OCI-LY7 (cell line): Measurements from ENCODE around the gene KIF5A. TPM values are rescaled to one million over a fixed set of nuclear protein-coding genes. Genes with fewer than 3 reads are reported as not detected.

Source experiments
- BruUV-seq: library from RNA; stranded (reverse); fragments of 400-500 nt; replicated peaks from 2 replicates; lab custom pipeline; 2021; lab: Mats Ljungman, UMichigan
- CTCF ChIA-PET: fragments of 300-600 bp; sonication (Branson Sonifier 250); formaldehyde crosslinking; loops from one replicate; lab custom pipeline; 2022; ENCODE audit warnings: antibody characterized with exemption; ENCODE audit not compliant: unreplicated experiment; lab: Charles Lee
- POLR2A ChIA-PET: fragments of 300-600 bp; sonication (Branson Sonifier 250); formaldehyde crosslinking; loops from one replicate; lab custom pipeline; 2022; ENCODE audit warnings: antibody characterized with exemption; lab: Charles Lee
- DNase-seq: peaks from one replicate; pipeline ENCODE4 v3.0.0-alpha.2; 2015; ENCODE audit warnings: low spot score
- H2AFZ ChIP-seq: fragments of 200-600 bp; sonication (generic), shearing (Covaris generic); 2 replicates; pipeline ENCODE4 v1.6.1; 2014; ENCODE audit warnings: mild to moderate bottlenecking, antibody characterized with exemption, low read length, moderate library complexity
- H3K27ac ChIP-seq: fragments of 200-600 bp; sonication (generic); 2 replicates; pipeline ENCODE4 v1.5.1; 2014; ENCODE audit warnings: mixed run types, low read depth, mild to moderate bottlenecking, moderate library complexity, low read length, inconsistent platforms; ENCODE audit not compliant: poor library complexity, severe bottlenecking
- H3K36me3 ChIP-seq: fragments of 200-600 bp; sonication (generic); 2 replicates; pipeline ENCODE4 v1.6.1; 2014; ENCODE audit warnings: mild to moderate bottlenecking, antibody characterized with exemption, low read length, moderate library complexity, mixed read lengths; ENCODE audit not compliant: insufficient read depth
- H3K4me1 ChIP-seq: fragments of 200-600 bp; sonication (generic); 2 replicates; pipeline ENCODE4 v1.5.1; 2014; ENCODE audit warnings: mild to moderate bottlenecking, low read length; ENCODE audit not compliant: insufficient read depth, poor library complexity, severe bottlenecking
- H3K4me2 ChIP-seq: fragments of 200-600 bp; sonication (generic); 2 replicates; pipeline ENCODE4 v1.6.1; 2014; ENCODE audit warnings: mild to moderate bottlenecking, low read length
- H3K4me3 ChIP-seq: fragments of 200-600 bp; sonication (generic); 2 replicates; pipeline ENCODE4 v1.5.1; 2014; ENCODE audit warnings: mild to moderate bottlenecking, low read depth, low read length; ENCODE audit not compliant: poor library complexity, severe bottlenecking
- H3K79me2 ChIP-seq: fragments of 200-600 bp; sonication (generic); 2 replicates; pipeline ENCODE4 v1.6.1; 2016; ENCODE audit warnings: low read depth, mild to moderate bottlenecking, low read length, moderate library complexity, mixed read lengths; ENCODE audit not compliant: insufficient read depth
- H3K9me2 ChIP-seq: fragments of 200-600 bp; sonication (generic); 2 replicates; pipeline ENCODE4 v1.6.1; 2016; ENCODE audit warnings: mild to moderate bottlenecking, low read length, mixed read lengths; ENCODE audit not compliant: insufficient read depth
- H3K9me3 ChIP-seq: fragments of 200-600 bp; sonication (generic); 2 replicates; pipeline ENCODE4 v1.6.1; 2014; ENCODE audit warnings: mild to moderate bottlenecking, mixed run types, low read length, mixed read lengths
- H4K20me1 ChIP-seq: fragments of 200-600 bp; sonication (generic); 2 replicates; pipeline ENCODE4 v1.6.1; 2014; ENCODE audit warnings: mild to moderate bottlenecking, antibody characterized with exemption, low read length, moderate library complexity, mixed read lengths; ENCODE audit not compliant: insufficient read depth
- CTCF ChIP-seq: fragments of 200-600 bp; sonication (generic); conservative IDR thresholded peaks from 2 replicates; pipeline ENCODE4 v1.5.1; 2014; ENCODE audit warnings: mild to moderate bottlenecking, antibody characterized with exemption, low read length, moderate library complexity, mixed read lengths
- EZH2phosphoT487 ChIP-seq: fragments of 200-600 bp; sonication (generic); IDR thresholded peaks from 2 replicates; pipeline ENCODE4 v1.6.1; 2018; ENCODE audit warnings: low read depth, borderline replicate concordance, mild to moderate bottlenecking, mixed run types, antibody characterized with exemption, low read length, moderate library complexity, mixed read lengths
- intact Hi-C: fragments of 100-400 bp; cut with micrococcal nuclease; formaldehyde crosslinking; loops from one replicate; pipeline ENCODE4 v1.10.0; 2022; ENCODE audit not compliant: unreplicated experiment
- total RNA-seq, 2 experiments: library from RNA; depleted of rRNA in 1 of 2; stranded (reverse); fragments of >200 nt in 1 of 2; shearing (Covaris generic) in 1 of 2; gene quantifications; 2 replicates each; pipeline ENCODE4 v1.2.3, GENCODE V29; 2014 to 2022

The KIF5A gene
- total RNA-seq, 2 experiments from 2014 or later = 0.09 to 1.6 TPM

- no peak for DNase-seq
- Histone ChIP-seq H3K4me3 (no peak overlapping the region), H3K4me2 (no peak overlapping the region), H3K36me3 (no peaks in the 10 kb centered on the region), H3K27ac (no peak overlapping the region), H3K9me3 (no peaks in the 10 kb centered on the region), H2AFZ (no peak overlapping the region), H3K9me2 (no peaks in the 10 kb centered on the region), H3K79me2 (no peaks in the 10 kb centered on the region), H4K20me1 (no peaks in the 10 kb centered on the region), H3K4me1 (peaks cover 15% of the 10 kb centered on the region)
- TF ChIP-seq CTCF = no peak
- TF ChIP-seq EZH2phosphoT487 = no peak
- CTCF ChIA-PET = no interaction called here
- BruUV-seq = no TSS peak
- POLR2A ChIA-PET = no interaction called here
- intact Hi-C loops = no loop called here
Observed at GRCh38 chr12:57610554-57611107, 60.8 kb downstream of the KIF5A start.

GRCh38 chr12:57611108-57611826 lies 61.4 kb downstream of the KIF5A start, which contains the start of gene ARHGEF25:
ARHGEF25 (plus strand) TSS chr12:57611435; CDS start chr12:57611895, 460 bp downstream.
- H3K4me3 ChIP-seq = no peak within 1 kb of the TSS
- H3K4me1 ChIP-seq = peaks cover 15% of the 10 kb centered on the region
- POLR2A ChIA-PET = no interaction called here
- TF ChIP-seq EZH2phosphoT487 (no peak), CTCF (no peak)
- BruUV-seq = no TSS peak
- H3K9me2 ChIP-seq = no peaks in the 10 kb centered on the region
- DNase-seq = no peak
- no peaks in the 10 kb centered on the region for H3K36me3 ChIP-seq
- H3K4me2 ChIP-seq = no peak within 1 kb of the TSS; the same call in 1 of the 2 replicates
- no peaks in the 10 kb centered on the region for H4K20me1 ChIP-seq
- H3K27ac ChIP-seq = no peak within 1 kb of the TSS
- CTCF ChIA-PET = no interaction called here
- no peaks in the 10 kb centered on the region for H3K79me2 ChIP-seq
- H3K9me3 ChIP-seq = no peaks in the 10 kb centered on the region
- intact Hi-C loops = no loop called here
- no peak within 1 kb of the TSS for H2AFZ ChIP-seq
